Right forelimb (tissue), 1 donor: ENCODE data around the gene OTOP3.
A peak's percentile ranks its signal among the peaks of the same experiment; 100 is the strongest.

ENCODE experiments used
- DNase-seq: peaks from one replicate; pipeline ENCODE4 v3.0.0-alpha.2; 2018

Gene OTOP3

DNA sequence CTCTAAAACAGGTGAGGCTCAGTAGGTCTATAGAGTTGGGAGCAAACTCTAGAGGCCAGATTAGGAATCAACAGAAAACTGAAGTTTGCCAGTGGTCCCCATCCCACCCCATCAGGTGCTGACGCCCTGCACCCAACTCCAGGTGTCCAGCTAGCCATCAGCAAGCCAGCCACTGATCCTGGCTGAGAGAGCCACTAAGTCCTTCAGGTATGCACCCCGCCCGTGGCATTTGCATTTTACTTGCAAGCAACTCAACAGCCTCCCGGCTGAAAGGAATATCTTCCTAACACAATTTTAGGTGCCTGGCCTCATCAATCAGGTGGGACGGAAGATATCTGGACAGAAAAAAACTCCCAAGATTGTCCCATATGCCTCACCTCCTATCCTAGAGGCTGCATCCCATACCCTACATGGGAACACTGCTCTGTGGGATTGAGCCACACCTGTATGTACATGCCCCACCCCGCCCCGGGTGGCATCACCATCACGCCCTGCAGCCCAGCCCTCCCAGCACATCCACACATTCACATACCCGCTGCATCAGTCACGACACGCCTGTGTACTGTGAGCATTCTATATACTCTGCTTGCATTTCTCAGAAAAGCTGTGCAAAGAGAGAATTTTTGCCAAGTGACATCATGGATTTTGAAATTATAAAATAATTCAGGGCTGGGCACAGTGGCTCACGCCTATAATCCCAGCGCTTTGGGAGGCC lies 8.3 kb downstream of the OTOP3 start:
- no peak for DNase-seq

DNA sequence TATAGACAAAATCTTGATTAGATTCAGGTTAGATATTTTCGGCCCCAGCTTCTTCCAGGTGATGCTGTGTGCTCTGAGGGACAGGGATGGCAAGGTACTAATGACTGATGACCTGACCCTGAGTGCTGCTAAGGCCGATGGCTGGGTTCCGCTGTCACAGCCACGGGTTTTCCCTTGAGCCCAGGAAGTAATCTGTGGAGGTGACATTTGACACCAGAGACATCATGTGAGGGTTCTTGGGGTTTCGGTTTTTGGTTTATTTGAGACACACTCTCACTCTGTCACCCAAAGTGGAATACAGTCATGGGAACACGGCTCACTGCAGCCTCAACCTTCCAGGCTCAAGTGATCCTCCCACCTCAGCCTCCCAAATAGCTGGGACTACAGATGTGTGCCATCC lies 9.8 kb downstream of the OTOP3 start:
- DNase-seq, result no peak

DNA sequence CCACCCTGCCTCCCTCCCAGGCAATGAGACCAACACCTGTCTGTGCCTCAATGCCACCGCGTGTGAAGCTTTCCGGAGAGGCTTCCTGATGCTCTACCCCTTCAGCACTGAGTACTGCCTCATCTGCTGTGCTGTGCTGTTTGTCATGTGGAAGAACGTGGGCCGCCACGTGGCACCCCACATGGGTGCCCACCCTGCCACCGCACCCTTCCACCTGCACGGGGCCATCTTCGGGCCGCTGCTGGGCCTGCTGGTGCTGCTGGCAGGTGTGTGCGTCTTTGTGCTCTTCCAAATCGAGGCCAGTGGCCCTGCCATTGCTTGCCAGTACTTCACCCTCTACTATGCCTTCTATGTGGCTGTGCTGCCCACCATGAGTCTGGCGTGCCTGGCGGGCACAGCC lies 10.9 kb downstream of the OTOP3 start:
- DNase-seq, result no peak

GRCh38 chr17:74947041-74947754 lies 11.5 kb downstream of the OTOP3 start:
- DNase-seq, result no peak

- no peak for DNase-seq
These were observed 13.9 kb downstream of the OTOP3 start for GRCh38 chr17:74949455-74950115.

DNA sequence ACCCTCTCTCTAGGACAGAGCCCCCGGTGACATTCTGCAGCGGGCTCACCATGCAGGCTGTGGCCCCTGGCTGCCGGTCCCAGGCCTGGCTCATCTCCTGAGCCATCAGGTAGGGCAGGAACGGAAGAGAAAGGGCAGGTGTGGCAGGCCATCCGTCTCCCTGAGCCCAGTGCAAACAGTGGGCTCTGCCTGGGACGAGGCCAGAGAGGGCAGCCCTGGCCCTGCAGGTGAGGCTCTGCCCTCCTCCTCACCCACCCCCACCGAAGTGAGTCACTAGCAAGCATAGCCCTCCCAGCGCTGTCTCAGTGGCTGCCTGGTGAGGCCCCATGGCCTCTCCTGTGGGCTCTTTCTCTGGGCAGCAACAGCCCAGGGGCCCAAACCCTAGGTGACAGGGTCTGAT lies 14.5 kb downstream of the OTOP3 start:
- no peak for DNase-seq

- DNase-seq, result no peak
These were observed 15.4 kb downstream of the OTOP3 start for GRCh38 chr17:74951065-74951464.

DNA sequence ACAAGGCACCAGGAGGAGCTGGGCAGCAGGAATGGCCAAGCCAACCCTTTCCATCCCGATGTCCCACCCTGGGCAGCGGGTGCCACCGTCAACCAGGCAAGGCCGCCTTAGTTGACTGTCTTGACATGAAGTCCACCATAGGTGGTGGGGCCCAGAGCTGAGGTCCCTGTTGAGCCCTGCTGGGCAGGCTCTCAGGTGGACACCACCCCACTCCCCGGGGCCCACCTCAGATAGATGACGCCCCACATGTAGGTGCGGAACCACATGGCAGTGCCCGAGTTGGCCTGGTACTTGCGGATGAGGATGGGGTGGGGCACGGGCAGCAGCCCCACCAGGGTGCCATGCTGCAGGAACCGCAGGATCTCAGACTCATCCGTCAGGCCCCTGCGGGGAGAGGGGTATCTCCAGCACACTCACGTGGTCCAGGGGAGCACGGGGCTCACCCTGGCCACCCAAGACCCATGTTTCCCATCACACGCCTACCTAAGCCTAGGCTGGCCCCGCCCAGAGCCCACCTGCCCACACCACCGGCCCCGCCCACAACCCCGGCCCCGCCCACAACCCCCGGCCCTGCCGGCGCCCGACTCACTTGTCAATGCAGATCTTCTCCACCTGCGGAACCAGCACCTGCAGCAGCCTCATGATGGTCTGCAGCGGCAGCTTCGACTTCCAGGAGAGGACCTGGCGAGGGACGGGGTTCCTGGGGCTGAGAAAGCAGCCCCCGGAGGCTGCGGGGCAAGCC lies 16.2 kb downstream of the OTOP3 start:
- no peak for DNase-seq

DNA sequence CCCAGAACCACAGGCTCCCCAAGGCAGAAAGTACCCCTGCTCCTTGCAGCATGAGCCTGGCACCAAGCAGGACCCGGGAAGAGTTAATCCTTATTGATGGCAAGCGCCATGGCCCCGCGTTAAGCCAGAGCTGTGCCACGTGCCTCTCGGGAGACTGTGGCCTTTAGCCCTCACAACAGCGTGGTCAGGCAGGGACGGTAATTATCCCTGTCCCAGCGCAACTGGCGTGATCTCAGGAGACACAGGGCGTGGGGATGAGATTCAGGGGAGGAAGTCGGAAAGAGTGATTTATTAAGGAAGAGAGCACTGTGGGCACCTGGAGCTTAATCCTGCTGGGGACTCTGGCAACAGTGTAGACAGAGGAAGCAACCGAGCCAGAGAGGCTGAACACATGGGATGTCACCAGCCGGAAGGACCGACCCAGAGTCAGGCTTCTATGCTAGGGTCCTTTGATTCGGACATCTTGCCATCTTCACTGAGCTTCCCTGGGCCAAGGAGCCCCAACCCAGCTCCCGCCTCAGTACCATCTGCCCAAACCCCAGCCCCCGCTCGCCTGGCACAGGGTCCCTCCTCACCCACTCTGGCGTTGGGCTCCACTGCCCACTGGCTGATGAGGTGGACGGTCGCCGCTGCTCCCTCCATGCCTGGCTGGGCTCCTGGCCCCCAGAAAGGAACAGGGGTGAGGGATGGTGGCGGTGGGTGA lies 16.9 kb downstream of the OTOP3 start:
- DNase-seq, result no peak

DNA sequence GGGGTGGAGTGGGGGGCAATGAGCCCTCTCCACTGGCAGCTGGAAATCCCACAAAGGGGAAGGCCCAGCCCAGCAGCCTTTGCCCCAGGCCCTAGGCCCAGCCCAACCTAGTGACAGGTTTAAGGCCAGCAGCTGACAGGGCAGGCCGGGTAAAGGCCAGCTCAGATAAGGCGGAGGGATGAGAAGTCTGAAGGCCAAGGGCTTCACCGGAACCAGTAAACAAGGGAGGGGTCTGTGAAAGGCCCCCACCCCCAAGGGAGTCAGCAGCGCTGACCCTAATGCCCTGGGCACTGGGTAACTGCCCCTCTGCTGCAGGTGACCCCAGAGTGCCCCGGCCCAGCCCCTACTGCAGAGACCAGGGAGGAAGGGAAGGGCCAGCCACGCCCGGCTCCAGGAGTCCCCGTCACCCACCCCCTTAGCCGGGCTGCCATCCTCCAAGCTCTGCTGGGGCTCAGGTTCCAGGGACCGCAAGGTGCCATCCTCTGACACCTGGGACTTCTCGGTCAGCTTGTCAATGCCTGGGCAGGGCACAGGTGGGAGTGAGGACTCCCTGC lies 17.5 kb downstream of the OTOP3 start:
- no peak for DNase-seq

DNA sequence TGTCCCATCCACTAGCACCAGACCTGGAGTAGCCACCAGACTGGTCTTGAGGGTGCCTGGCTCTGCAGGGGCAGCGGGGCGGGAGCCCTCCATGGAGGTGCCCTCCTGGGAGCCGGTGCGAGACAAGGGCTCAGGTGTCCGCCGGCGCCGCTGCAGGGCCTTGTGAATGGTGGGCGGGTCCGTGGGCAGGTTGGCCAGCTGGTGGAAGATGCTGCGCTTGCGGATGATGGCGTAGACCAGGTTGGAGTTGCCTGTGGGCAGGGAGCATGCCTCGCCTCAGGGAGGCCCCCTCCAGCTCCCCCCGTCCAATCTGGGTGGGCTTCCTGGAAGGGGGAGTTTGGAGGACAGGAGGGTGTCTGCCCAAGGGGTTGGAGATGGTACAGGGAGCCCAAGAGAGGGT lies 18.4 kb downstream of the OTOP3 start:
- no peak for DNase-seq

- DNase-seq, result no peak
These were observed 19.1 kb downstream of the OTOP3 start for GRCh38 chr17:74954665-74955421.

- DNase-seq, result no peak
These were observed 20.4 kb downstream of the OTOP3 start for GRCh38 chr17:74956093-74956492.

GRCh38 chr17:74957935-74958740 lies 22.4 kb downstream of the OTOP3 start:
- DNase-seq, result peak; percentile 84

DNA sequence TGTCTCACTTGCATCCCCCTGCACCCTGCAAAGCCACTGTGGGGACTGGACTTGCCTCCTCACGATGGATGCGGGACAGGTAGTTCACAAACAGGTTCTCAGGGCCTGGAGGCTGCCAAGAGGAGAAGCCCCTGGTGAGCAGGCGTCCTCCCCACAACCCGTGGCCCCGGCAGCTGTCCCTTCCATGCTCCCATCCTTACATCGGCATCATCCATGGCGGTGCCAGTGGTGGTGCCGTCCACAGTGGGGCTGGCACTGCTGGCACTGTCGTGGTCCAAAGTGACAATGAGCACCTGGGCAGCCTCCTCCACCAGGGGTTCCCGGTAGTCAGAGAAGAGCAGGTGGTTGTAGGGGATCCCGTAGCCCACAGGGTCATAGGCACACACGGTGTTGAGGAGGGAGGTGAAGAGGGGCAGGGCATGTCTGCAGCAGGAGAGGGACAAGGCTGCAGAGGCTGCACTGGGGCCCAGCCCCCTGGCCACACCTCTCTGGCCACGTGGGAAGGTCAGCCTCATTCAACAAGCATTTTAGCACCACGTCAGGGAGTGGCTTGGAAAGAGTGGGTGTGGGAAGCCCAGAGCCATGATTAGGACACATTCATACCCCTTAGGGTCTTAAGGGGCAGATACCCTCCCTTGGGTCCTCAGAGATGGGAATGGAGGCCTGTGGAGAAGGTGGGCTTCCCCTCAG lies 24.3 kb downstream of the OTOP3 start:
- DNase-seq, result no peak

GRCh38 chr17:74960570-74961342 lies 25.1 kb downstream of the OTOP3 start:
- DNase-seq, result no peak

DNA sequence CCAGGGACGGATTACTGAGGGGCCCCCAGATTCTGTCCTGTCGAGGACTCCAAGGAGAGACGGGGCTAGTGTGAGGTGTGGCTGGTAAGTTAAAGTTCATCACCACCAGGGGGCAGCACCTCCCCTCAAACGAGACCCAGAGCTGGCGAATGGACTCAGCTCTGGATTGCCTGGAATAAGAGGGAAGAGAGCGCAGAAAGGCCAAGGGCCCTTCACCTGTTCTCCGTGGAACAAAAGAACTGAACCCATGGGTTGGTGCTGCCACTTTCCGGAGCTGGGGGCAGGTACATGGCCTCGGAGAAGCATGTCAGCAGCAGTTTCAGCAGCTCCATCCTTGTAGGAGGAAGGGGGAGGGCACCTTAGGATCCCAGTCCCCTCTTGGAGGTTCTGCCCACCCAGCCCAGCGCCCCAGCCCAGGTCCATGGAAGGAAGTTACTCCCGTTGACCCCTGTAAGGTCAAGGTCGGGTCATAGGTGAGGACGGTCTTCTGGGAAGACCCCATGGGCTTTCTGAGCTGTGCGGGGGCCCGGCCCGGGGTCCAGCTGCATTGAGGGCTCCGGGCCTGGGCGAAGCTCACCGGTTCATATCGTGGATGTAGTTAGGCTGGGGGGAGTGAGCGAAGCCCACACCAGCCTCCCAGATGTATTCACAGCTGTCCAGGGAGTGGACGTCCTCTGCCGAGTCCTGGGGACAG lies 26.1 kb downstream of the OTOP3 start:
- DNase-seq, result peak; percentile 94

DNA sequence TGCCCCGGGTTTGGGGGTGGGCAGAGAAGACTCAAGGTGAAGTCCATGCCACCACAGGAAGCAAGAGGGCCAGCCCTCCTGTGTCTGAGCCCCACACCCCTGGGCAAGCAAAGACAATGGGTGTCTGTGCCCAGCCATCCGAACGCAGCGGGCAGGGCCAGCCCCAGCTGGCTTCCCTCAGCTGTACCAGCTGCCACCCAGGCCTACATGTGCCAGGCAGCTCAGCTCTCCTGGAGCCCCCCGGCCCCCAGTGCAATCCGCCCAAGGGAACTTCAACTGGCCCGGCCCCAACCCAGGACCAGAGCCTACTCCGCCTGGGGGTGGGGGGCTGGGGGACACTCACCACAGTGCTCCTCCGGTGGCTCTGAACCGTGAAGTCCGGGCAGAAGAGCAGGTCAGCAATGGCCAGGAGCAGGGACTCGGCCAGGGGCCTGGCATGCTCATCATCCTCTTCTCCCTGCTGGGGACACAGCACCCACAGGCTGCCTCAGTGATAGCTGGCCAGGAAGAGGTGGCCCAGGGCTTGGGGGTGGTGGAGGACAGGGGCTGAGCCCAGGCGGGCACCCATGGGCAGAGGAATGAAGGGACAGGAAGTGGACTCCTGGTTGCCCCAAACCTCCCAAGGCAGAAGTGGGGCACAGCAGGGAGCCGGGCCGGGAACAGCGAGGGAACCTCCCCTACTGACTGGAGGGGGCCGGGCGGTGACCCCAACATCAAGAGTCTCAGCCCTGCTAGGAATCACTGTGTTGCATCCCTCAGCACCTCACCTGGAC lies 27.1 kb downstream of the OTOP3 start:
- no peak for DNase-seq
